GM18526 (cell line): Measurements from ENCODE around the gene MIAT.

ENCODE experiments used
- POLR2A ChIP-seq: IDR thresholded peaks from 3 replicates; pipeline ENCODE4 v1.6.1; 2011; ENCODE audit not compliant: insufficient read length; ENCODE audit errors: extremely low read depth

MIAT gene

GRCh38 chr22:26621663-26622062 lies 35.7 kb upstream of the MIAT start, which contains the start of gene CRYBA4:
Gene CRYBA4 (plus strand): TSS chr22:26621963. CDS start chr22:26622597, 634 bp downstream.
- no peak for TF ChIP-seq POLR2A

- TF ChIP-seq POLR2A, result no peak
Observed at GRCh38 chr22:26623984-26624383, 33.4 kb upstream of the MIAT start.

DNA sequence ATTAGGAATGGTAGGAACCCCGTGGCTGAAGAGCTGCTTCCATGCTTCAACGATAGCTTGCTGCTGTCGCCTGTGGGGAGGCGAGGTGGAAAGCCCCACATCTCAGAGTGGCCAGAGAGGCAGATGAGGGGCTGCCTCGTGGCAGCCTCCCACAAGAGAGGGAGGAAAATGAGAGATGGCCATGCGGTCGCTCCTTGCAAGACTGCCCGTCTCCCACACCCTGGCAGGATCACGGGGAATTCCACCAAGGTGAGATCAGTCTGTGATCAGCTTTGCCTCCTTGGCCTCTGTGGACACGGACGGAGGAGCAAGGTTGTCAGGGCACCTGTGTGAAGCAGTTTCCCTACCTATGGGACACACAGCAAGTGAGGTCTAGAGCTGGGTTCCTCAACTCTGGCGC lies 32.6 kb upstream of the MIAT start:
- TF ChIP-seq POLR2A, result no peak

DNA sequence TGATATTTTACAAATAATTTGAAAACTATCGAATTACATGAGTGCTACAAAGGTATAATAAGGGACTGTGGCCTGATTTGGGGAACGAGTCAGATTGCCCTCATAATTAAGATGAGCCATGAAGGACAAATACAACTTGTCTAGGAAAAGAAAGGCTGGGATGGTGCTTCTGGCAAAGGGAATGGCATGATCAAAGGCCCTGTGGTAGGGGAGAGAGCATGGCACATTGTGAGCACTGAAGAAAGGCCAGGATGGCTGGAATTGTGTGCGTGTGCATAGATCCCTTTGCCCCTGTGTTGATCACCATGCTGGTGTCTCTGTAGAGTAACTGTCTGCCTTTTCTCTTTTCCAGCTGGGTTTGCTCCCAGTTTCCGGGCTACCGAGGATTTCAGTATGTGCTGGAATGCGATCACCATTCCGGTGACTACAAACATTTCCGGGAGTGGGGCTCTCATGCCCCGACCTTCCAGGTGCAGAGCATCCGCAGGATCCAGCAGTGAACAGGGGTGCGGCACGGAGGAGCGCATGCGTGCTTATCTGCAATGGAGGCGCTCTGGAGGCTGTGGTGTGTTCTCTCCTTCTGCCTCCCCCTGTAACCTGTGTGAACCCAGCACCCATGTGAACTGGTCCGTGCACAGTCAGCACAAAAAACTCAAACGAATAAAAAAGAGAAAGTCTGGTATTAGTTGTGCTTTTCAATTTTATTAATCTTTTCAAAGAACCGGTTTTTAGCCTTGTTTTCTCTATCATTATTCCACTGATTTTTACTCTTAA lies 27.2 kb upstream of the MIAT start:
- TF ChIP-seq POLR2A, result no peak

GRCh38 chr22:26631282-26631681 lies 26.1 kb upstream of the MIAT start:
- TF ChIP-seq POLR2A, result no peak

DNA sequence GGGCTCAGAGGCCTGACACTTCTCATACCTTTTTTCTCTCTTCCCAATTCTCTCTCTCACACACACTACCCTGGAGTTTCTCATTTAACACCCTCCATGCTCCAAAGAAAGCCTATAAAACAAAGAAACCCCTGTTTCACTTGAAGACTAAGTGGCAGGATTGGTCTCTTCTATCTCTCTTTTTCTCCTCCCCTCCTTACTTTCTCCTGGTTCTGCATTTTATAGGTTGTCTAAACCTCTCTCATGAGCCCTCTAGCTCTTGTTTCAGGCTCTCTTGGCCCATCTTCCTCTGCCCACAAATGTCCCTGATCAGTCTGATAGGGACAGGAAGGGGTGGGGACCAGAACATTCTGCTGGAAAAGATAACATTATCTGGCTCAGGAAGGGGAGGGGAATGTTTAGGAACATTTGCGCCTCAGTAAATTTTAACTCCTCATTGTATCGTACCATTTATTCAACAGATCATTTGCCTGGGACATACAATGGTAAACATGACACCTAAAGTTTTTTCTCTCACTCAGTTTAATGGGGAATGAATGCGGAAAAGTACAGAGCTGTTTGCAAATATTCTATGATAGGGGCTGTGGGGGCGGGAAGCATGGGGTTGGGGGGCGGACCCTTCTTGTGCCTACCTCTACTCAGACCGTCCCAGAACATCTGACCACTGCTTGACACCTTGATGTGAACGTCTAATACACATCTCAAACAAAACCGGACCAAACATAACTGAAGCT lies 24.8 kb upstream of the MIAT start:
- TF ChIP-seq POLR2A, result no peak

DNA sequence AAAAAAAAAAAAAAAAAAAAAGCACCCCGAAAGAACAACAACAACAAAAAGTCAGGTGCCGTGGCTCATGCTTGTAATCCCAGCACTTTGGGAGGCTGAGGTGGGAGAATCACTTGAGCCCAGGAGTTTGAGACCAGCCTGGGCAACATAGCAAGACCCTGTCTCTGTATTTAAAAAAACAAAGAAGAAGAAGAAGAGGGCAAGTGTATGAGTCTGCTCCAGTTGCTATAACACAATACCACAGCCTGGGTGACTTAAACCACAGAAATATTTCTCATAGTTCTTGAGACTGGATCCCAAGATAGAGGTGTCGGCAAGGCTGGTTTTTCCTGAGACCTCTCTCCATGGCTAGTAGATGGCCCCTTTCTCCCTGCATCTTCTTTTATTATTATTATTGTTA lies 23.2 kb upstream of the MIAT start:
- no peak for TF ChIP-seq POLR2A

DNA sequence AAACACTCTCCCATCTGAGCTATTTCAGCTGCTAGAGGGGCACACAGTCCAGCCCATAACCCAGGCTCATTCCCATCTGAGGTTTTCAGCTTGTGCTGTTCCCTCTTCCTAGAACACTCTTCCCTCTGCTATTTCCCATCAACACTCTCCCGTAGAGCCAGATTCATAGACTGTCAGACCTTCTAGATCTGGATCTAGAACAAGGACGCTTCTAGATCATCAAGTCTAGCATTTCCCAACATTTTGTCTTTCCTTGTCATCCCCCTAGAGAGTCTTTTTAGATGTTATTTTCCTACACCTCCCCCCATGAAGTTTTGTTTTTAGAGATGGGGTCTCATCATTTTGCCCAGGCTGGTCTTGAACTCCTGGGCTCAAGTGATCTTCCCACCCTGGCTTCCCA lies 22.3 kb upstream of the MIAT start:
- TF ChIP-seq POLR2A, result no peak

GRCh38 chr22:26636296-26636695 lies 21.1 kb upstream of the MIAT start:
- no peak for TF ChIP-seq POLR2A

DNA sequence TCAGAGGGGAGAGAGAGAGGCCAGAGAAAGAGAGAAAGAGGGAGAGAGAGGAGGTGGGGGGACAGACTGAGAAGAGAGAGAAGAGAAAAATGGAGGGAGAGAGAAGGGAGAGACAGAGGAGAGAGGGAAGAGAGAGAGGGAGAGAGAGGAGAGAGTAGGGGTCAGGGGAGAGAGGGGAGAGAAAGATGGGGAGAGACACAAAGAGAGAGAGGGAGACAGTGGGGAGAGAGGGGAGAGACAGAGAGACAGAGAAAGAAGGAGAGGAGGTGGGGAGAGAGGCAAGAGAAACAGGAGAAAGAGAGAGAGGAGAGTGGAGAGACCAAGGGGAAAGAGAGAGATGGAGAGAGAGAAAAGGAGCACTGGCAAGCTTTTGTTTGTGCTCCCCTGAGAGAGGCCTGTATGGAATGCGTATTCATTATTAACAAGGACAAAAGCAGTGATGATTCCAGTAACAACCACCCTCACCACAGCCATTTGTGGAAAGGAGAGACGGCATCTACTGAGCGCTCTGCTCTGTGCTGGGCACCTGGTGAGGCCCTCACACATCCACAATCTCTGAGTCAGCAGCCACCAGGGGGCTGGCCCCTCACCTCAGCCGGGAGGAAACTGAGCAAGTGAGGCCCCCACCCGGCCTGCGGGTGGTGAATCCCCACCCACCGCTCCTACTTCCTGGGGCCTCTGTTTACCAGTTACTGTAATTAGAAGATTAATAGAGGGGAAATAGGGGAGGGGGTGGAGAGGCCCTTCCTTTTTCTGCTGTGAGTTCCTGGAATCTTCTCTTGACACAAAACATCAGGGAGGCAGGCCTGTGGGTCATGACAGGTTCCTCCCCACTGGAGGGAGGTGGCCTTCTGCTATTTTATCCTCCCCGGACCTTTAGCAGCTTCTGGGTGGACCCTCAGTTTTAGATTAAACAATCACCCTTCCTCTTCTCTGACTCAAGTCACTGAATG lies 14.6 kb upstream of the MIAT start:
- TF ChIP-seq POLR2A, result no peak

GRCh38 chr22:26643418-26644100 lies 13.8 kb upstream of the MIAT start:
- TF ChIP-seq POLR2A, result no peak

- TF ChIP-seq POLR2A, result no peak
Observed at GRCh38 chr22:26646158-26646557, 11.2 kb upstream of the MIAT start.

DNA sequence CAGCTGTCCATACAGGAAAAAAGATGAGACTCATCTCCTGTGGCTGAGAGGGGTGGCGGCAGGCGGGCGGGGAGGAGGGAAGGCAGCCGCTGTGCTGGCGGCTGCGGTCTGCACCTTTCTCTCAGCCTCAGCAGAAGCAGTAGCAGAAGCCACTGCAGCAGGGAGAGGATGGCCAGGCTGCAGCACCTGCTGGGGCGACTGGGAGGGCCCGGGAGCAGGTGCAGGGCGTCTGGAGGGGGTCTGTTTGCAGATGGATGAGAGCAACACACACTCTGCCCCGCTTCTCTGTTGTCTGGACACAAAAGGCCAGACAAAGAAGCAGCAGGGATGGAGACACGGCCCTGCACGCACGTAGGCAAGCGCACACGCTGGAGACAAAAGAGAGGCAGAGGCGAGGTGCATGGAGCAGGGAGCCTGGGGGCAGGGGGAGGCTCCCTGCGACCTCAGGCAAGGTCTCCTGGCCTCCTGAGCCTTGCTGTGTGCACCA lies 9.3 kb upstream of the MIAT start:
- no peak for TF ChIP-seq POLR2A

- no peak for TF ChIP-seq POLR2A
Observed at GRCh38 chr22:26648528-26649388, 8.6 kb upstream of the MIAT start.
